GM12801 (cell line): Measurements from ENCODE around the gene NONO.

Experiments used
- TF ChIP-seq, protein P1 (sequence below): IDR thresholded peaks from one replicate; pipeline ENCODE4 v1.5.1; 2011; ENCODE audit warnings: control low read depth; ENCODE audit not compliant: insufficient read length; ENCODE audit errors: extremely low read depth

Gene NONO

DNA sequence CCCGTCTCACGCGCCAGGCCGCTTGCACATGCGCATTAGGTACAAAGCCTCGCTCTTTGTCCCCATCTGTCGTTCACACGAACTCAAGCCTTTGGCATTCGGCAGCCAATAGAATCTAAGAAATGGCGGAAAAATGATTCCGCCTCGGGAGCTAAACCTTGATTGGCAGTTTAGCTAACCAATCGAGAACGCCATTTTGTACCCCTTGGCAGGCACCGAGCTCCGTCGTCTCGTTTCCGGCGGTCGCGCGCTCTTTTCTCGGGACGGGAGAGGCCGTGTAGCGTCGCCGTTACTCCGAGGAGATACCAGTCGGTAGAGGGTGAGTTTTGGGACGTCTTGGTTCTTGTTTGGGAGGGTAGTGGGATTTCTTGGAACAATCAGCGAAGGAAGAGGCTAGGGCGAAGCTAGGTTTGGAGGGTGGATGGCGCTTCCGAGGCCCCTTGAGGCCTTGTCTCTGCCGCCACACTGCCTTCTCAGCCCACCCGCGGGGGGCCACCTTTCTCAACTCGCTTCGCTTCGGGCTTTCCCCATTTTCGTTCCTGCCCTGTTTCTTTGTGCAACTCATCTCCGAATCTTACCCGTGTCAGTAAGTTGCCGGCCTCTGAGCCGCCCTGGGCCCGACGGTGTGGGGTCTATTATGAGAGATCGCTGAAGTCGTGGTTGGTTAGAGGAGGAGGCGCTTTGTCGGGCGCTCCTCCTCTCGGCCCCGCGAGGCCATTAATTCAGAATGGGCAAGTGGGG lies at the start of gene NONO:
NONO (plus strand) TSS at position 233 of the 741 bp plus-strand sequence. CDS start 7,003 bp downstream, outside the sequence.
- TF ChIP-seq, protein P1, sequence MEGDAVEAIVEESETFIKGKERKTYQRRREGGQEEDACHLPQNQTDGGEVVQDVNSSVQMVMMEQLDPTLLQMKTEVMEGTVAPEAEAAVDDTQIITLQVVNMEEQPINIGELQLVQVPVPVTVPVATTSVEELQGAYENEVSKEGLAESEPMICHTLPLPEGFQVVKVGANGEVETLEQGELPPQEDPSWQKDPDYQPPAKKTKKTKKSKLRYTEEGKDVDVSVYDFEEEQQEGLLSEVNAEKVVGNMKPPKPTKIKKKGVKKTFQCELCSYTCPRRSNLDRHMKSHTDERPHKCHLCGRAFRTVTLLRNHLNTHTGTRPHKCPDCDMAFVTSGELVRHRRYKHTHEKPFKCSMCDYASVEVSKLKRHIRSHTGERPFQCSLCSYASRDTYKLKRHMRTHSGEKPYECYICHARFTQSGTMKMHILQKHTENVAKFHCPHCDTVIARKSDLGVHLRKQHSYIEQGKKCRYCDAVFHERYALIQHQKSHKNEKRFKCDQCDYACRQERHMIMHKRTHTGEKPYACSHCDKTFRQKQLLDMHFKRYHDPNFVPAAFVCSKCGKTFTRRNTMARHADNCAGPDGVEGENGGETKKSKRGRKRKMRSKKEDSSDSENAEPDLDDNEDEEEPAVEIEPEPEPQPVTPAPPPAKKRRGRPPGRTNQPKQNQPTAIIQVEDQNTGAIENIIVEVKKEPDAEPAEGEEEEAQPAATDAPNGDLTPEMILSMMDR: no peak

- TF ChIP-seq, protein P1: no peak
Measured at GRCh38 chrX:71235482-71235881, 48.0 kb upstream of the NONO start.

GRCh38 chrX:71236836-71237235 lies 46.6 kb upstream of the NONO start:
- TF ChIP-seq, protein P1: no peak

DNA sequence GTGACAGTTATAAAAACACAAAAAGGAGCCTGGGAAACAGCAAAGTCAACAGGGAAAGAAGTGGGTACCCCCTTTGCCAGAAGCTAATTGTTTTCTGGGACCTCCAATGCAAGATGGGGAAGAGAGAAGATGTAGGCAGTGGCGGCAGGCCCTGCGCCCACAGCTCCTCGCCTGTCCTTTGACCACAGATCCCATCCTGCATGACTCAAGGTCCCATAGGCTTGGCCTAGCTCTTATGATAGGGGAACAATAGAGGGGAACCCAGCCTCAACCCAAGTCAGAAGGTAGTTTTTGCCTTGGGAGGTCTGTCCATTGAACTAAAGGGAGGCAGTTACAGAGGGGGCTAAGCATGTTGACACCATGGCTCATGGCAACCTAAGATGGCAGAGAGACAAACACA lies 43.7 kb upstream of the NONO start:
- TF ChIP-seq, protein P1: no peak

DNA sequence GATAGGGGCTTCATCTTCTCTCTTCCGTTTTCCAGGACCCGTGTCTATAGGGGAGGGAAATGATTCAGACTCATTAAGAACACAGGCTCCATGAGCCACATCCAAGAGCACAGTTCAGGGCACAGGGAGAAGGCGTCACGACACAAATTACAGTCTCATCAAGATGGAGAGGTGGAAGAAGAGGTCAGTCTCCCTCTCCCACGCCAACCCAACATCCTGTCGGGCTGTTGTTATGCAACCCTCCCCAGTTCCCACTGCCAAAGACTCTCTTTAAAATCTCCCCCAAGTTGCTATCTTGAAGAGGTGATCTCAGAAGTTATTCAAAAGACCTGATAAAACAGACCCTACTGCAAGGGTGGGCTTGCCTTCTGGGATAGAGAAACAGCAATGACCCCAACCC lies 42.1 kb upstream of the NONO start:
- TF ChIP-seq, protein P1: no peak

- TF ChIP-seq, protein P1: no peak
Measured at GRCh38 chrX:71244359-71245128, 38.9 kb upstream of the NONO start.

DNA sequence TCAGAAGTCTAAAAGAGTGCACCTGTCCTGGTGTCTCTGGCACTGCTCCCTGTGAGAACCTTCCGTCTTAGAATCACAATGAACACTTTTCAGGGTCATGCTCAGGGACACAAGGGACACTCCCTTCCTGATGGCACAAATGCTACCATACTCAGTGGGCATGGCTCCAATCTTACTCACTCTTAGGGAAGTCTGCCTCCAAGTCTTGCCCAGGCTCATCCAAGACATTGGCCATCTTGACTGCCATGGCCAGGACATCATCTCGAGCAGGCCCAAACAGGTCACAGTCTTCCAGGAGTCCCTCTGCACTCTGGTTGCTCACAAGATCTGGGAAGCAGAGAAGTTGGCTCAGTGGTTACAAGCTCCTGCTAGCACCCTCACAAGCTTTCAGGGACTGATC lies 38.3 kb upstream of the NONO start:
- TF ChIP-seq, protein P1: no peak
